ENCODE measurements around the gene SLC24A4. TPM values are rescaled to one million over a fixed set of nuclear protein-coding genes. Genes with fewer than 3 reads are reported as not detected.

SLC24A4 gene
- total RNA-seq, 1 donor from 2014 or later: not detected

- no peak for FAIRE-seq
- Histone ChIP-seq H3K4me3 (ENCODE audit: low read depth, low read length) (no peak overlapping the region), H3K27me3 (ENCODE audit: control insufficient read depth, insufficient read depth, low read length) (peaks cover 9% of the 10 kb centered on the region), H3K36me3 (ENCODE audit: control insufficient read depth, insufficient read depth, low read length) (no peaks in the 10 kb centered on the region)
- DNase-seq (ENCODE audit: low read depth): peak; percentile 63
- no peak for TF ChIP-seq CTCF (IDR thresholded peaks at IDR 0.05; ENCODE audit: insufficient read depth, low read length, severe bottlenecking)
Measured at GRCh38 chr14:92316937-92317336, 6.0 kb upstream of the SLC24A4 start.

- Histone ChIP-seq H3K36me3 (ENCODE audit: control insufficient read depth, insufficient read depth, low read length) (no peaks in the 10 kb centered on the region), H3K27me3 (ENCODE audit: control insufficient read depth, insufficient read depth, low read length) (peaks cover 15% of the 10 kb centered on the region), H3K4me3 (ENCODE audit: low read depth, low read length) (no peak overlapping the region)
- peak; percentile 70 for FAIRE-seq
- no peak for DNase-seq (ENCODE audit: low read depth)
- no peak for TF ChIP-seq CTCF (IDR thresholded peaks at IDR 0.05; ENCODE audit: insufficient read depth, low read length, severe bottlenecking)
Measured at GRCh38 chr14:92317511-92317910, 5.5 kb upstream of the SLC24A4 start.

GRCh38 chr14:92321701-92322100 lies 1.3 kb upstream of the SLC24A4 start:
- peaks cover 42% of the 10 kb centered on the region for H3K27me3 ChIP-seq (ENCODE audit: control insufficient read depth, insufficient read depth, low read length)
- no peak overlapping the region for H3K4me3 ChIP-seq (ENCODE audit: low read depth, low read length)
- TF ChIP-seq CTCF (IDR thresholded peaks at IDR 0.05; ENCODE audit: insufficient read depth, low read length, severe bottlenecking): no peak
- no peak for DNase-seq (ENCODE audit: low read depth)
- FAIRE-seq: no peak
- H3K36me3 ChIP-seq (ENCODE audit: control insufficient read depth, insufficient read depth, low read length): no peaks in the 10 kb centered on the region

- no peak for TF ChIP-seq CTCF (IDR thresholded peaks at IDR 0.05; ENCODE audit: insufficient read depth, low read length, severe bottlenecking)
- H3K36me3 ChIP-seq (ENCODE audit: control insufficient read depth, insufficient read depth, low read length): no peaks in the 10 kb centered on the region
- DNase-seq (ENCODE audit: low read depth): no peak
- no peak for FAIRE-seq
- H3K27me3 ChIP-seq (ENCODE audit: control insufficient read depth, insufficient read depth, low read length): peaks cover 43% of the 10 kb centered on the region
- no peak overlapping the region for H3K4me3 ChIP-seq (ENCODE audit: low read depth, low read length)
Measured at GRCh38 chr14:92322516-92322915, 449 bp upstream of the SLC24A4 start.

GRCh38 chr14:92323916-92324818 lies 1.2 kb downstream of the SLC24A4 start:
- Histone ChIP-seq H3K27me3 (ENCODE audit: control insufficient read depth, insufficient read depth, low read length) (peaks cover 43% of the 10 kb centered on the region), H3K4me3 (ENCODE audit: low read depth, low read length) (no peak overlapping the region), H3K36me3 (ENCODE audit: control insufficient read depth, insufficient read depth, low read length) (no peaks in the 10 kb centered on the region)
- FAIRE-seq (no peak), DNase-seq (ENCODE audit: low read depth) (no peak)
- TF ChIP-seq CTCF (IDR thresholded peaks at IDR 0.05; ENCODE audit: insufficient read depth, low read length, severe bottlenecking): no peak

Data from bronchial epithelial cell (primary cell).